ENCODE results near the gene DNAJB2.
A peak's percentile ranks its signal among the peaks of the same experiment; 100 is the strongest.

Gene DNAJB2

DNA sequence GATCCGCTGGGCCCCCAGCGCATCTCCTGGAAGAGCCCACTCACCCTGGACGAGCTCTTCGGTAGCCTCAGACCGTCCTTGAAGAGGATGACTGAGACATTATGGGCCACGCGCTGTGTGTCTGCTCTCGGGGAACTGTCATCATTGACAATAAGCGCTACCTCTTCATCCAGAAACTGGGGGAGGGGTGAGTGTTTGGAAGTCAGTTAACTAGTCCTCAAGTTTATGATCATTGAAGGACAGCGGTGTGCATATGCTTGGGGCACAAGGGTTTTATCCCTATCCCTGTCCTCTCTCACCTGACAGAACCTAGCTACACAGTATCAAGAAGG is 33.3 kb upstream of the DNAJB2 start:
- TF ChIP-seq, protein P1, sequence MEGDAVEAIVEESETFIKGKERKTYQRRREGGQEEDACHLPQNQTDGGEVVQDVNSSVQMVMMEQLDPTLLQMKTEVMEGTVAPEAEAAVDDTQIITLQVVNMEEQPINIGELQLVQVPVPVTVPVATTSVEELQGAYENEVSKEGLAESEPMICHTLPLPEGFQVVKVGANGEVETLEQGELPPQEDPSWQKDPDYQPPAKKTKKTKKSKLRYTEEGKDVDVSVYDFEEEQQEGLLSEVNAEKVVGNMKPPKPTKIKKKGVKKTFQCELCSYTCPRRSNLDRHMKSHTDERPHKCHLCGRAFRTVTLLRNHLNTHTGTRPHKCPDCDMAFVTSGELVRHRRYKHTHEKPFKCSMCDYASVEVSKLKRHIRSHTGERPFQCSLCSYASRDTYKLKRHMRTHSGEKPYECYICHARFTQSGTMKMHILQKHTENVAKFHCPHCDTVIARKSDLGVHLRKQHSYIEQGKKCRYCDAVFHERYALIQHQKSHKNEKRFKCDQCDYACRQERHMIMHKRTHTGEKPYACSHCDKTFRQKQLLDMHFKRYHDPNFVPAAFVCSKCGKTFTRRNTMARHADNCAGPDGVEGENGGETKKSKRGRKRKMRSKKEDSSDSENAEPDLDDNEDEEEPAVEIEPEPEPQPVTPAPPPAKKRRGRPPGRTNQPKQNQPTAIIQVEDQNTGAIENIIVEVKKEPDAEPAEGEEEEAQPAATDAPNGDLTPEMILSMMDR (IDR thresholded peaks at IDR 0.05; ENCODE audit: low read length, missing control alignments) = no peak
- peak overlapping the region; percentile 93 for H3K4me3 ChIP-seq (replicated peaks; ENCODE audit: low read depth, low read length)
- DNase-seq (ENCODE audit: low read depth) = no peak

DNA sequence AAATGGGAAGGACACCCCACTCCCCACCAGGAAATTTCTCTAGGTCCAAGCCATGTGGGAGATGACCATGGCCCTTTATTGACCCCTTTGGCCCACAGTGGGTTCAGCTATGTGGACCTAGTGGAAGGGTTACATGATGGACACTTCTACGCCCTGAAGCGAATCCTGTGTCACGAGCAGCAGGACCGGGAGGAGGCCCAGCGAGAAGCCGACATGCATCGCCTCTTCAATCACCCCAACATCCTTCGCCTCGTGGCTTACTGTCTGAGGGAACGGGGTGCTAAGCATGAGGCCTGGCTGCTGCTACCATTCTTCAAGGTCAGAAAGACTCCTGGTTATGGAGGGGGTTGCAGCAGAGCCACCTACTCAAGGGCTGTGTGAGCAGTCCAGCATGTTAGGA is 32.6 kb upstream of the DNAJB2 start:
- TF ChIP-seq, protein P1 (IDR thresholded peaks at IDR 0.05; ENCODE audit: low read length, missing control alignments) = no peak
- no peak for DNase-seq (ENCODE audit: low read depth)
- H3K4me3 ChIP-seq (replicated peaks; ENCODE audit: low read depth, low read length) = peak overlapping the region; percentile 93

DNA sequence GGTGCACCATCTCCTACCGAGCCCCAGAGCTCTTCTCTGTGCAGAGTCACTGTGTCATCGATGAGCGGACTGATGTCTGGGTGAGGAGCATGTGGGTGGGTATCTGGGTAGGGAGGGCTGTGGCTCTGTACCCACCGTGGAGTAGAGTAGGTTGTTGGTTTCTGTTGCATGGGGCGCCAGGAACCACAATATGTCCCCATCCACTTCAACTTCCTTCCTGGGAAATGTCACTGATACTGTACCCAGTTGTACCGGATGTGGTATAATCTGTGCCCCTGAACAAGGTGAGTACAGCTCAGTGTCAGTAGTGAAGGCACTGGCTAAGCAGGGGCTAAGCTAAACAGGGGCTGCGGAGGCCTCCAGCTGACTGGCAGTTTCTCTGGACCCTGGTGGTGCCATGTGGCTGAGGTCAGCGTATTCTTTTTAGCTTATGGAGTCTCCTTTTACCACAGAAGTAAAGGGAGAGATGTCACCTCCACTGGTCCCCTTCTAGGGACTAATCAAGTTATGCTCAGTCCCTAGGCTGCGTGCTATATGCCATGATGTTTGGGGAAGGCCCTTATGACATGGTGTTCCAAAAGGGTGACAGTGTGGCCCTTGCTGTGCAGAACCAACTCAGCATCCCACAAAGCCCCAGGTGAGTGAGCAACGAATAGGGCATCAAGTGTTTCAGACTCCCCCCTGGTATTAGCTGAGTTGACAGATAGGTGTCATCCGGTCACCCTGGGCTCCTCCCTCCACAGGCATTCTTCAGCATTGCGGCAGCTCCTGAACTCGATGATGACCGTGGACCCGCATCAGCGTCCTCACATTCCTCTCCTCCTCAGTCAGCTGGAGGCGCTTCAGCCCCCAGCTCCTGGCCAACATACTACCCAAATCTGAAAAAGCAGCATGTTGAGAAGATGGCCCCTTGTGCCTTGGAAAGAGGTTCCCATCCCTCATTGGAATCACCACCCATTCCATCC is 31.2 kb upstream of the DNAJB2 start:
- H3K4me3 ChIP-seq (replicated peaks; ENCODE audit: low read depth, low read length) = no peak overlapping the region
- TF ChIP-seq, protein P1 (IDR thresholded peaks at IDR 0.05; ENCODE audit: low read length, missing control alignments) = no peak
- DNase-seq (ENCODE audit: low read depth) = no peak

DNA sequence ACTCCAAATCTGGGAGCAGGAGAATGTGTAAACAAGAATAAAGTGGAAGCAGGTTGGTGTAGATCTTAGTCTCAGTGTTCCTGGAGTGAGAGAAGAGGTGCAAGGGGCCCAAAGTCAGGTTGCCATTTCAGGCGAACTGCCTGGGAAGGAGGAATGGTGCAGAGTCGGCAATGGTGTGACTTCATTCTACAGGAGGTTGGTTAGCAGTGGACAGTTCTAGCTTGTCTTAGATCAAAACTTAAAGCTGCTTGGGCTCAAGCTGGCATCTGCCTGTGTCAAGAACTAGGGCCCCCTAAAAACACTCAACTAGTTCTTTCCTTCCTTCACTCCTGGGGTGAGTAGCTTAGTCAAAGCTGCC is 30.3 kb upstream of the DNAJB2 start:
- peak overlapping the region; percentile 17 for H3K4me3 ChIP-seq (replicated peaks; ENCODE audit: low read depth, low read length)
- TF ChIP-seq, protein P1 (IDR thresholded peaks at IDR 0.05; ENCODE audit: low read length, missing control alignments) = no peak
- no peak for DNase-seq (ENCODE audit: low read depth)

DNA sequence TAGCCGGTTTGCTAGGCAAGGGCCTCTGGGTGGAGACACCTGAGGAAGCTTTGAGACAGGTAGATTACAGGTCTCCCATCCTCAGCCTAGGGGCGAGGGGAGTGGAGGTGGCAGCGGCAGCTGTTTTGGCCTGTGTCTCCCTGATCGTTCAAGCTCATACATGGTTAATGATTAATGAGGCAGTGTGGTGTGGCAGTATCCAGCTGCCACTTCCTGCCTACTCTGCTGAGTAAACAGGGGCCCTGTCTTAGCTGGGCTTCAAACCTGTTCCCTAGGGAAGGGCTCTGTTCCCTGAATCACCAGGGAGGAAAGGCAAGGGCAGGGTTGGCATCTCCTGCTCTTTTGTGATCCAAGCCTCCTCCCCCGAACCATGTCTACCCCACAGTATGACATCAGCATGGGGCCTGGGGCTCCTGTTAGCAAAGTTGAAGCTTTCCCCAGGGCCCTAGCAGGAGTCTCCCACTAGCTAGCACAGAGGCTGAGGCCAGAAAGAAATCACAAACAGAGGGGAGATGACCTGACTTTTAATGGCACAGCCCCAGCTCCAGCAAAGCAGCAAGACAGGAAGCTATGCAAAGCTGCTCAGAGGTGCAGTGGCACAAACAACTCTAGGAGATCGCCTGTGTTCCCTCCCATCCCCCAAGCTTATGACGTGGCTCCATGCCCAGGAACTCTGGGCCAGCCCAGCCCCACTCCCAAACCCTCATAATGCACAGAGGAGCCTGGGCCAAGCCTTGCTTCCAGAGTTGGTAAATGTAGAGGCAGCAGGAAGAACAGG is 29.8 kb upstream of the DNAJB2 start:
- peak; percentile 95 for DNase-seq (ENCODE audit: low read depth)
- TF ChIP-seq, protein P1 (IDR thresholded peaks at IDR 0.05; ENCODE audit: low read length, missing control alignments) = no peak
- H3K4me3 ChIP-seq (replicated peaks; ENCODE audit: low read depth, low read length) = peak overlapping the region; percentile 17

DNA sequence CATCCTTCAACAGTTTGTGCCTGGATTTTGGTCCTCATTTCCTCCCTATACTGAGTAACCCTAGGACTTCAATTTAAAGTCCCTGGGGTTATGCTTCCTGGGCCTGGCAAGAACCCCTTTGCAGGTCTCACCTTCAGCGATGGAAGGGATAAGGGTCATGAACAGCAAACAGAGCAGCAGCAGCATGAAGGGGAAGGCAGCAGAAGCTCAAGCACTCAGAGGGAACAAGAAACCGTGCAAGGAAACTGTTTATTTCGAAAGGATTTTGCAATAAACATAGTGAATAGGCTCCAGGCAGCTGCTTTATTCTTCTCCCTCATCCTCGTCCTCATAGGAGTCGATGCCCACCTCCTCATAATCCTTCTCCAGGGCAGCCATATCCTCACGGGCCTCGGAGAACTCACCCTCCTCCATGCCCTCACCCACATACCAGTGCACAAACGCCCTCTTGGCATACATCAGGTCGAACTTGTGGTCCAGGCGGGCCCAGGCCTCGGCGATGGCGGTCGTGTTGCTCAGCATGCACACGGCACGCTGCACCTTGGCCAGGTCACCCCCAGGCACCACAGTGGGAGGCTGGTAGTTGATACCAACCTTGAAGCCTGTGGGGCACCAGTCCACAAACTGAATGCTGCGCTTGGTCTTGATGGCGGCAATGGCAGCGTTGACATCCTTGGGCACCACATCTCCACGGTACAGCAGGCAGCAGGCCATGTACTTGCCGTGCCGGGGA is 29.0 kb upstream of the DNAJB2 start:
- DNase-seq (ENCODE audit: low read depth) = peak; percentile 27
- TF ChIP-seq, protein P1 (IDR thresholded peaks at IDR 0.05; ENCODE audit: low read length, missing control alignments) = no peak

More for the DNA sequence above, 29.0 kb upstream of the DNAJB2 start:
- H3K4me3 ChIP-seq (replicated peaks; ENCODE audit: low read depth, low read length) = no peak overlapping the region
